Right renal pelvis (tissue), 4 donors: Measurements from ENCODE around the gene INPP5A. TPM values are rescaled to one million over a fixed set of nuclear protein-coding genes. Genes with fewer than 3 reads are reported as not detected.
"Not testable (repeated sequence)": the region's sequence is repeated elsewhere in the genome, so short reads cannot be mapped to it uniquely, and the experiment has no call there.

ENCODE experiments used
- DNase-seq, 4 donors: peaks; one replicate each; pipeline ENCODE4 v3.0.0-alpha.2; 2013; ENCODE audit warnings: low read depth in 4 of 4, low spot score in 3 of 4, missing footprints in 1 of 4
- polyA plus RNA-seq, 4 donors: library from polyadenylated mRNA; unstranded; fragments of 120-200 nt; gene quantifications; one replicate each; pipeline ENCODE4 v1.2.1, GENCODE V29; 2013; ENCODE audit not compliant: insufficient read length in 4 of 4

INPP5A gene
- polyA plus RNA-seq, 4 donors: 32.2 to 39.1 (median 36.2) TPM

DNA sequence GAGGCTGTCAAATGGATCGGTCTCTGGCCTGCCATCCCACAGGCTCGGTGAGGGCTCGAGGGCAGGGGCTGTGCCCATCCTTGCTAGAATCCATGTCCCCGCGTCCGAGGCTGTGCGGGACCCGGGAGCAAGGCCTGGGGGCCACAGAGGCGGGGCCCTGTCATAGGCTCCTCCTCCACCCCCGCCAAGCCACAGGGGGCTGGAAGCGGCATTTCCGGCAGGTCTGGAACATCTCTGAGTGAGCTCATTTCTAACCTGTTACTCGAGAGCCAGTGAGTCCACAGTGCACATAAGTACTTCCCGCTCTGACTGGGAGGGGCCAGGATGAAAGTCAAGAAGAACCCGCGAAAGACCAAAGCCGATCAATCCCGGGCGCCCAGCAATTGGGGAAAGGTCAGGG lies 190.7 kb downstream of the INPP5A start:
- DNase-seq: no peak

DNA sequence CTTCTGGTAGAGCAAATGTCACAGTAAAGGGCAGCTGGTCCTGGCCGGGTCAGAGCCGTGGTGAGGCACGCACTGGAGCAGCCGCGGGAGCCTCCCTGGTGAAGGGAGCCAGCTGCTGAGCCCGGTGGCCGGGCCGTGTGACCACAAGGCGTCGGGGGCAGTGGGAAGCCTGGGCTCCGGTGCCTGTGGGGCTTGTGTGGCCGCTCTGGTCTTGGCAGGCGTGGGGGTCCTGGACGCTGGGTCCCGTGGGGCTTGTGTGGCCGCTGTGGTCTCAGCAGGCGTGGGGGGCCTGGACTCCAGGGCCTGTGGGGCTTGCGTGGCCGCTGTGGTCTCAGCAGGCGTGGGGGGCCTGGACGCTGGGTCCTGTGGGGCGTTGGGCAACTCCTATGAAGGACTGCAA lies 191.2 kb downstream of the INPP5A start:
- DNase-seq: no peak

DNA sequence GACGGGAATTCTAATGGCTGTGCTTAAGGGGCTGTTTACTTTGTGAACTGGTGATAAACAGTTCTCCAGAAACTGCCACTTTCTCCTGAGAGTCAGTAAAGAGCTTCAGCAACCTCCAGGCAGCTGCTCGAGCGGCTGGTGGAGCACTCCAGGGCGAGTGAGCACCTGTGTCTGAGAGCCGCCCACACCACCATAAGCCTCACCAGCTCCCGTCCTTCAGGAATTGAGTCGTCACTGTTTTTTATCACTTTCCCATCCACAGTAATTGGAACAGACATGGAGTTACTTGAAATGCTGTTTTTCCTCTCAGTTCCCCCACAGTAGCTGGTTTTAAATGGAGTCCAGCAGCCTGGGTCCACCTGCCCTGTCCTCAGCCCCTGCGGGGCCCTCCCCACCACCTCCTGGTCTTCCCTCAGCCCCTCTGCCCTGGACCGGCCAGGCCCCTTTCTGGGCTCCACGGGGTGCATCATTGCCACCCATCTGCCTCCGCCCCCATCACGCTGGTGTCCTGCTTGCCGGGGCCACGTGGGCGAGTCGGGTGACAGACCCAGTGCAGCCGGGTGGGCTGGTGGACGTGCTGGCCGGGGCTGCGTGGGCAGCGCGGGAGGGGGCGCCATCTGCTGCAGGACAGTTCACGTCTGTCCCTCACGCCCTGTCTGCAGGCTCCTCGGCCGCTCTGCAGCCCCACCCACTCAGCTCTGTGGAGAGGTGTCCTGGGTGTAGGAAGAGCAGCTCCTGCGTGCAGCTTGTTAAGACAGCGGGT lies 192.4 kb downstream of the INPP5A start:
- DNase-seq: no peak

DNA sequence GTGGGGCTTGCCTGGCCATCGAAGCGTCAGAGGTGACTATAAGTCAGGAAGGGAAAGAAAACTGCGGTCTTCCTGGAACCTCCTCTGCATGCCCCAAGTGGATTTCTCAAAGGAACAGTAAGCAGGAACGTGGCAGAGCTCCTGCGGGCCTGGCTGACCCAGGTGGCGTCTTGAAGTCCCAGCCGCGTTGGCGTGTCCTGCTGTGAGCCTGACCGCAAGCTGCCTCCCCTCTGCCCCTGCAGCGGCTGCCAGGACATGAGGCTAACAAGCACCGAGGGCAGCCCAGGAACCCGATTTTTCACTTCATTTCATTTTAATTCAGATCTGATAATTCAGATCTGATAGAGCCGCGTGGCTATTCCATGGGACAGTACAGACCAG lies 193.0 kb downstream of the INPP5A start:
- no peak for DNase-seq

DNA sequence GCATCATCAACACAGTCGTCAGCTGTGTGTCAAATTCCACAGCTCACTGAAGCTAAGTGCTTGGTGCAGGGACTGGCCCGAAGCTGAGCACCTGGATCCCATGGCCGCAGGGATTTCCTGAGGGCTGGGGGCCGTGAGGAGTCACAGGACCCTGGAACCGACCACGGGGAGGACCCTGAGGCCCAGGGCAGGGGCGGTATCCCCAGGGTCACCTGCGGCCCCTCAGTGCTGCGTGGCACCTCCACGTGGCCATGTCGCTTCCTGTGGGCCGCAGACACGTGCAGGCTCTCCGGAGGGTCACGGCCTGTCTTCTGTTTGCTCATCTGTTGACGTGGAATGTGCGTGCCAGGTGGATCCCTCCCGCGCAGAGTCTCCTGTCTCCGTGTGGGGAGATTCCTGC lies 194.9 kb downstream of the INPP5A start:
- DNase-seq: no peak

DNA sequence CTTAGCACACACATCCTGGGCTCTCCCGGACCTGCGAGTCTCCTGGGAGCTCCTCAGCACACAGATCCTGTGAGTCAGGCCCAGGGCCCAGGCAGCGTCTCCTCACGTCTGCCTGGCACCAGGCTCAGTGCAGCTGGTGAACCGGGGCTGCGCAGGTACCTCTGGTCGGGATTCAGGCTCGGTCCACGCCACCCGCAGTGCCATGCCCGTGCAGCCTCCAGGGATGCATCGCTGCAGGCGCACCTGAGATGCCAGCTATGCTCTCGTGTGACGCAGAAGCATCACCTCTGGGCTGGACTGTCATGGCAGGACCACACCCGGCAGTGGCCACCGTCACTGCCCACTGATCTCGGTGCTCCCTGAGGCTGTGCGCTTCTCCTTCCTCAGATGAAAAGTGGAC lies 196.3 kb downstream of the INPP5A start:
- DNase-seq: no peak

DNA sequence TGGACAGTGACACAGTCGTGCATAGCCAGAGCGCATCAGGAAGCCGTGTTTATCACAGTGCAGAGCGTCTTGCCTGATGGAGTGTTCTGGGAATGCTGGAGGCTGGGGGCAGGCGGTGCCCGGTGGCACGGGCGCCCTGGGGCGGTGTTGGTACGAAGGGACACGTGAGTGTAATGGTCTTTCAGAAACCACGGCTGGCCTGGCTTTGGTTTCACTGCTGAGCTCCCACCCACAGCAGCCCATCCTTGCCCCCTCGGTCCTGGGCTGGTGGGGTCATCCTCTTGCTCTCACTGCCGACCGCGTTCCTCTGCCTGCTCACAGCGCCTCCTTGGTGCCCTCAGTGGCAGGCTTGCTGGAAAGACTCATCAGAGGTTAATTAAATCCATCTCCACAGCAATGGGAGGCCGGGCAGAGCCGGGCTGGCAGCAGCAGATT lies 197.8 kb downstream of the INPP5A start:
- DNase-seq: no peak

DNA sequence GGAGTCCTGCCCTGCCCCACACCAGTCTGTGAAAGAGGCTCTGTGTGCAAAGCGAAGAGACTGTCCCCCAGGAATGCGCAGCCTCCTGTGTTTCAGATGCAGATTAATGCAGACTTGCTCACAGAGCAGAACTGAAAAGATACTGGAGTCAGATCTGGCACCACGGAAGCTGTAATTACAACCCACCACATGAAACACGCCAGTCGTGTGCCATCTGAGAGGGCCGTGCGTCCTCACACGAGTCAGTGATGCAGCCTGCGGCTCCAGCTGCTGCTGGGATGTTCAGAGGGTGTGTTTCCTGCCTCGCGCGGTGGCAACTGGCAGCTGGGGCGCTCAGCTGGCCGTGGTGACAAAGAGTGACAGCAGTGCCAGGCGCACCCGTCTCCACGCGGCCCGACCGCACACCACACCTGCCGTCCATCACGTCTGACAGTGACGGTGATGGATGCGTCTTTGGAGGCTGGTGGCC lies 198.4 kb downstream of the INPP5A start:
- no peak for DNase-seq

DNA sequence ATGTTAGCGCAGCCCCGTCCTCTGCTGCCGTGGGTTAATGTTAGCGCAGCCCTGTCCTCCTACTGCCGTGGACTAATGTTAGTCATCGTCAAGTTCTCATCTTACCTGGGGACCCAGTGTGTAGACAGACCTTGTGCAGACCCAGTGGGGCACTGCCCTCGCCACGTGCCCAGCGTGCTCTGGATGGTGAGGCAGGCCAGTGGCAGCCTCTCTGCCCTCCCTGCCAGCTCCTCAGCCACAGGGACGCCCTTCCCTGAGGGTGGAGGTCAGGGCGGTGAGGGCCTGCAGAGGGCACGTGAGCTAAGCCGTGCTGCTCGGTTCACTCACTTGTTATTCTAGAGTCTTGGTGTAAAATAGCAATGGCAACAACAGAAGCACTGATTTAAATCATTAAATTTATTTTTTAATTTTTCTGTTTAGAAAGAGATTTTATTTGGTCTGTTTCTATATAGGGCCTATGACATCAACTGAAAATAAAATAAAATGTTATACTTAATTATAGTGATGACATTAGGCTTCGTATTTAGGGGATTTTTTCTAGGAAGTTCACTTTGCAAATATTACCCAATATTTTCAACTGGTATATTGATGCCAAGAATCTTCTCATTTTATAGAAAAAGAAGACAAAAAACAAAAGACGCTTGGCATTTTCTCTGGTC lies 199.9 kb downstream of the INPP5A start:
- no peak for DNase-seq

DNA sequence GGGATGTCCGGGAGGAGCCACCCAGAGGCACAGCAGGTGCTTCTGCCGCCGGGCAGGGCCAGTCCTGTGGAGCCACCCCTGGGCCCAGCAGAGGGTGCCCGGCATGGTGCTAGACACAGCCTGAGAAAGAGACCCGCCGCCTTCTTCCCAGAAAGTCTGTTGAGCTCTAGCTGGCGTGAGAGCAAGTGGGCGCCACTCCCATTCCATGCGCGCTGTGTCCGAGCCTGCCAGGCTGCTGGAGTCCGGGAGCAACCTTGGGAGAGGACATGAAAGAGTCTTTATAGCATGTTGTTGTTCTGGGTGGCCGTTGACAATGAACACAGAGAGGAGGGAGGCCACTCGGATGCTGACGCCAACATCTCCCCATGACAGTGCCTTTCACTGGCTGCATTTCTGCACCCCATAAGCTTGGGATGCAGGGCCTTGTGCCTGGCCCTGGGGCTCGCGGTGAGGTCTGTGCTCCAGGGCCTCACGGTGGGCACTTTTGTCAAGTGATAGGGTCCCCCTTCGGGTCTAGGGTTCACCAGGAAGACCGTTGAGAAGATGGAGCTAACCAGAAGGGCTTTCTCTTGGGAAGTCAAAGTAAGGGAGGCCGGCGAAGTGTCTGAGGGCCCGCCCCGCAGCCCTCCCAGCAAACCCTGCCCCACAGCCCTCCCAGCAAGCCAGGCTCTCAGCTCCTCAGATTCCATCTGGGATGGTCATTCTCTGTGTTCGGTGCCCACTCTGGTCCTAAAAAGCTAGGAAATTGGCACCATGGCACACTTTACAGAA lies 201.1 kb downstream of the INPP5A start:
- DNase-seq: no peak

DNA sequence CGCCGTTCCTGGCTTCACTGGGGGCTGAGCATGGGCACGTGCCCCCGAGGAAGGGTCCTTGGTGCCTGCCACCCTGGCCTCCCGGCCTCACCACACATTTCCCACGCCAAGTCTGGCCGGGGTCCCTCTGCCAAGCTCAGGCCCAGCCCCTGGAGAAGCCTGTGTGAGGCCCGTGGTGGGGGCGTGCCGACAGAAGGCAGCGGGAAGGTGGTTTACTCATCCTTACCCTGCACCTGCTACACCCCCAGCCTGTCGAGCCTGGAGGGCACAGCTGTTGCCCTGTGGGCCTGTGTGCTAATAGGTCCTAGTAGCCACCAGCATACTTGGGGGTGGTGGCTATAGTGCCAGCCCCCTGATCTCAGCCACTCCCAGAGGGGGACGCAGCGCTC lies 201.6 kb downstream of the INPP5A start:
- no peak for DNase-seq

DNA sequence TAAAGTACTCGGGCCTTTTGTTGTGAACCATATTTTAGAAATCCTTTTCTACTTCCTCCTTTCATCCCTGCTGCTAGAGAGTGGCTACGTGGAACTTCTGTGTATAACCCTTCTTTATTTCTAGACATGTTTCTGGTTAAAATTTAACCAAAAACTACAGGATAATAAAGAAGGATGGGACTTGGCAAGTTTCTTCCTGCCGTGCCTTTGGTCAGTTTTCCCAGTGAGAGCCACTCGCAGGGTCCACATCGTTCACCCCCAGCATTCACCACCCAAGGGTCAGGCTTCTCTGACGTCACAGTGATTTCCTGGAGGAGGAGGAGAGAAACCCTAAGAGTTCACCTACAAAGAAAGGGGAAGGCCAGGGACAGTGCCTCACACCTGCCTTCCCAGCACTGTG lies 203.0 kb downstream of the INPP5A start:
- no peak for DNase-seq

DNA sequence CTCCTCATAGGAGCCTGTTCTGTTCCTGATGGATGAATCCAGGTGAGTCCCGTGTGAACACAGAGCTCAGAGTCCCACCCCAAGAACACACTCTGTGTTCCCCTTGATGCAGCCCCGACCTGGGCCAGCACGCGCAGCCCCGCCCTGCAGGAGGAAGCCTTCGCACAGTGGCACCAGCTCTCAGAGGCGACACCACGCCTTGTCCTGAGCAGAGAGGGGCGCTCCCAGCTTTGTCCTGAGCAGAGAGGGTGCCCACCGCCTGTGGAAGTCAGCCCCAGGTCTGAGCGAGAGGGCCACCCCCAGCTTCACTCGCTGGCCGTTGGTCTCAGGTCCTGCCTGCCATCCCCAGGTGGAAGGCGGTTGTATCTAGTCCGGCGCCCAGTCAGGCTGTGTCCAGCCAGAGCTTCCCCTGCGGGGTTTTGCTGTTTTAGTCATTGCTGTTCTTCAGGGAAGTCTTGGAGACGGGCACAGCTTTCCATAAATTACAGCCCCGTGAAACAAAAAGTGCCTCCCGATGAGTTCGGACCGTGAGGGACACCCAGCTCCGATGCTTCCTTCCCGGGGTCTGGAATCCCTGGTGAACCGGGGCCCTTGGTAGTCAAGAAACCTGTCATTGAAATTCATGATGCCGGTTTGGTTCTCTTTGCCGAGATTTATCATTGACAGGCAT lies 204.7 kb downstream of the INPP5A start:
- no peak for DNase-seq

DNA sequence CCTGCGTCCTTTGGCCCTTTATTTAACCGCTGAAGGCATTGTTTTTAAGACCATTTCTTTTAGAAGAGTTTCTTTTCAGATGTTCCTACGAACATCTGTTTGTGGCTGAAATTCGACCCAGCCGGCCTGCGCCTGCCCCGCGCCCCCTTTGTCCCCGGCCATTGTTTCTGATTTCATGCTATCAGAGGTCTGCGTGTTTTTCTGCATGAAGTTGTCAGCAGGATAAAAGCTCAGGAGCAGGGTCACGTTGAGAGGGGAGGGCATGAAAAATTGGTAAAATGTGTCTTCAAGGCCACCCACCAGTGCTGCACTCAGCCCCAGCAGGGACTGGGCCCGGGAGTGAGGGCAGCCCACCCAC lies 205.2 kb downstream of the INPP5A start:
- no peak for DNase-seq

DNA sequence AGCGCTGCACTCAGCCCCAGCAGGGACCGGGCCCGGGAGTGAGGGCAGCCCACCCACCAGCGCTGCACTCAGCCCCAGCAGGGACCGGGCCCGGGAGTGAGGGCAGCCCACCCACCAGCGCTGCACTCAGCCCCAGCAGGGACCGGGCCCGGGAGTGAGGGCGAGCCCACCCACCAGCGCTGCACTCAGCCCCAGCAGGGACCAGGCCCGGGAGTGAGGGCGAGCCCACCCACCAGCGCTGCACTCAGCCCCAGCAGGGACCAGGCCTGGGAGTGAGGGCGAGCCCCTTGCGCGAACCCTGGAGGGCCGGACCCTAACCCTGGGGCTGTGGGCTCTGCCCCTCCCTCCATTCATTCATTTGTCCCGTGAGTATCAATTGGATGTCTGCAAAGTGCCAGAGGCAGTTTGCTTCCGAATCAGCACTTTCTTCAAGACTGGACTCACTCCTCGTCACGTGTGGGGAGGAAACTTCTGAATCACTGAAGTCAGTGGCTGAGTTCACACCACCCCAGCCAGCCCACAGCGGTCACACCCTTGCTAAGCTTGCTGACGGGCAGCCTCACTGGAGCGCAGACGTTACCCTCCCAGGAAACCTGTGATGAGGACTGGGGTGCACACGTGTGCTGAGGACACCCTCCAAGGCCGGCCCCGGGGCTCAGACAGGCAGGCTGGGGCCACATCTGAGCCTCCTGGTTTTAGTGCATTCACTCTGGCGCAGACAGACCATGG lies 205.8 kb downstream of the INPP5A start:
- not testable (repeated sequence) for DNase-seq

DNA sequence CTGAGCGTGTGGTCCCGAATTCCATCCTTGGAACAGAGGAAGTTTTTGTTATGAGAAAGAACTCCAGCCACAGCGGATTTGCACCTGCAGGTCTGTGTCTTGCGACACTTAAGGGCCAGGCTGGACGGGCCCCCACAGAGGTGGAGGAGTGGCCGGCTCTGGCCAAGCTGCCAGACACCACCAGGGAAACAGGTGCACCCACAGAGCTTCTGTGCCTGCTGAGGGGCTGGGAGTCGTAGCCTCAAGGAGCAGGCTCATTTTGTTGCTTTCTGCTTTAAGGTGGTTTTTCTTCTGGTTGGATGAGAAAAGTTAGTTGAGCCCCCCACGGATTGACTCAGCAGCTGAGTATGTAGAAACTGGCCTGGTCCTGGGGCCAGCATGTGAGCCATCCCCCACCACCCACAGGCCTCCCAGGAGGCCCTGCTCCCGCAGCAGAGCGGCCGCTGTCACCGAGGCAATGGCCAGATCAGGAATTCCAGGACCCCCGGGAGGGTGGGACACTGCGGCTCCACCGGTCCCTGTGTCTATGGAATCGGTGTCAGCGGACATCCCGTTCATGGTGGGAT lies 206.4 kb downstream of the INPP5A start:
- DNase-seq: no peak

DNA sequence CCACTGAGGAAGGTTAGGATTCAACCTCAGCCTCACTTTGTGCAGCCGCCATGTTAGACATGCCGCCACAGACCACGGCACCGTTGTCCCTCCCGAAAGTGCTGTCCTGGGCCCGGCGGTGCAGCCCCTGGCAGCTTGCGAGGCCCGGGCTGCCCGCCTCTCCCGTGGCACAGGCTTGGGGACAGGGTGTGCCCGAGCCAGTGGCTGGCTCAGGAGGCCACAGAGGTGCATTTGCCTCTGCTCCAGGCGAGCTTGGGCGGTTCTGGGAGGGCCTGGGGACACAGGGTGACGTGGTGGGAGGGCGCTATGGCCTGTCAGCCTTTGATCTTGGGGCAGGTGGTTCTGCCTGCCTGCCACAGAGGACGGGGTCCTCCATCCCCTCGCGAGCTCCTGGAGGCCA lies 207.3 kb downstream of the INPP5A start:
- DNase-seq: no peak

DNA sequence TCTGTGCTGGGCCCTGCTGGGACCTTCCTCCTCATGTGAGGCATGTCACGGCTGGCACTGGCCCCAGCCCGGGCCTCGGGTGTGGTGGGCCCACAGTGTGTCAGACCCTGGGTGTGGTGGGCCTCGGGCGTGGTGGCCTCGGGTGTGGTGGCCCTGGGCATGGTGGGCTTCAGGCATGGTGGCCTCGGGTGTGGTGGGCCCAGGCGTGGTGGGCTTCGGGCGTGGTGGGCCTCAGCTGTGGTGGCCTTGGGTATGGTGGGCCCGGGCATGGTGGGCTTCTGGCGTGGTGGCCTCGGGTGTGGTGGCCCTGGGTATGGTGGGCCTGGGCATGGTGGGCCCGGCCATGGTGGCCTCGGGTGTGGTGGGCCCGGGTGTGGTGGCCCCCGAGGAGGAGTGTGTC lies 207.9 kb downstream of the INPP5A start:
- DNase-seq: no peak

DNA sequence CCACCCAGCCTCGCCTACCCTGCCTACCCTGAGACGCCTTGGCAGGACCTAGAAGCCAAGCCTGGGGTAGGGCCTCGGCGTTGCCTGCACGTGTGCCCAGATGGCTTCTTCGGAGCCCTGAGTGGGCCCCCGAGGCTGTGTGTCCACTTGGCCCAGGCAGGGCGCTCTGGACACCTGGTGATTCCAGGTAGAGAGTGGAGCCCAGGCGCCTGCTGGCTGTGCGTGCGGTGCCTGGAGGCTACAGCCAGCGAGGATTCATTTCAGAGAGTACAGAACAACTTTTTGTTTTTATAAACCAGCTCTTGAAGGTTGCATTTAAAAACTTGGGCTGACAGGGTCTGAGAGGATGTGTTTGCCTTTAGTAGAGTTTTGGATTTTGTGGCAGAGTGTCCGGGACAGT lies 208.4 kb downstream of the INPP5A start:
- DNase-seq: no peak

DNA sequence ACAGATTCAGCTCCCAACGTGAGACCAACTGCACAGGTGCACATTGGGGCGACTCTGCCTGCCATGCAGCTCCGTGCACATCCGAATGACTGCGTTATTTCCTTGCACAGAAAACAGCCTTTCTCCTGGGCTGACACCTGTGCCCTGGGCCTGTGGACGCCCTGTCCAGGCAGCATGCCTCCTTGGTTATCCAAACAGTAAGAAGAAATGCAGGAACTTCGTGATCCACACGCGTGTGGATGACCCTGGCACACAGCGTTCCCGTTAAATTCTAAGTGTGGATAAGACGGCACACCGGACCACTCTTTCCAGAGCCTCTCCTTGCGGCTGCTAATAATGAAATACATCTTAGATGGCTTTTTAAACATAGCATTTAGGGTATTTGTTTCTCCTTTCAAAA lies 208.8 kb downstream of the INPP5A start:
- no peak for DNase-seq
